ENCODE measurements around the gene ATOX1. TPM values are rescaled to one million over a fixed set of nuclear protein-coding genes. Genes with fewer than 3 reads are reported as not detected.

Gene ATOX1
- total and polyA plus RNA-seq, 2 experiments from 2014 or later, result 118 to 134 TPM

DNA sequence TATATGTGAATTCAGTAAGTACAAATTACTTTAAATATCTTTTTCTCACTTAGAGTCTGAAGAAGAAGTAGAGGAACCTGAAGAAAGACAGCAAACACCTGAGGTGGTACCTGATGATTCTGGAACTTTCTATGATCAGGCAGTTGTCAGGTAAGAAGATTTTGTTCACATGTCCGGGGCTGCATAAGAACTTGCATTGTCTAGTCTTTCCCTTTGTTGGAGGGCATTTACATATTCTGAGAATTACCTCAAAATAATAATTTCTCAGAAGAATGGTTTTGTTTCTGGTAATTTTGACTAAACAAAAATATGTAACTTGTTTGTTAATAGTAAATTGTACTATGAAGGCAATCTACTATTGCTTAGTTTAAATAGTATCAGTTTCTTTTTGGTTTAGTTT lies 37.0 kb upstream of the ATOX1 start (continued):
- TF ChIP-seq, protein P1, sequence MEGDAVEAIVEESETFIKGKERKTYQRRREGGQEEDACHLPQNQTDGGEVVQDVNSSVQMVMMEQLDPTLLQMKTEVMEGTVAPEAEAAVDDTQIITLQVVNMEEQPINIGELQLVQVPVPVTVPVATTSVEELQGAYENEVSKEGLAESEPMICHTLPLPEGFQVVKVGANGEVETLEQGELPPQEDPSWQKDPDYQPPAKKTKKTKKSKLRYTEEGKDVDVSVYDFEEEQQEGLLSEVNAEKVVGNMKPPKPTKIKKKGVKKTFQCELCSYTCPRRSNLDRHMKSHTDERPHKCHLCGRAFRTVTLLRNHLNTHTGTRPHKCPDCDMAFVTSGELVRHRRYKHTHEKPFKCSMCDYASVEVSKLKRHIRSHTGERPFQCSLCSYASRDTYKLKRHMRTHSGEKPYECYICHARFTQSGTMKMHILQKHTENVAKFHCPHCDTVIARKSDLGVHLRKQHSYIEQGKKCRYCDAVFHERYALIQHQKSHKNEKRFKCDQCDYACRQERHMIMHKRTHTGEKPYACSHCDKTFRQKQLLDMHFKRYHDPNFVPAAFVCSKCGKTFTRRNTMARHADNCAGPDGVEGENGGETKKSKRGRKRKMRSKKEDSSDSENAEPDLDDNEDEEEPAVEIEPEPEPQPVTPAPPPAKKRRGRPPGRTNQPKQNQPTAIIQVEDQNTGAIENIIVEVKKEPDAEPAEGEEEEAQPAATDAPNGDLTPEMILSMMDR (conservative IDR thresholded peaks at IDR 0.05; ENCODE audit: low read depth in 2 of 2), result no peak
- no peak for TF ChIP-seq EZH2 (IDR thresholded peaks at IDR 0.05; ENCODE audit: low read depth, unreplicated experiment)
- TF ChIP-seq, protein P2, sequence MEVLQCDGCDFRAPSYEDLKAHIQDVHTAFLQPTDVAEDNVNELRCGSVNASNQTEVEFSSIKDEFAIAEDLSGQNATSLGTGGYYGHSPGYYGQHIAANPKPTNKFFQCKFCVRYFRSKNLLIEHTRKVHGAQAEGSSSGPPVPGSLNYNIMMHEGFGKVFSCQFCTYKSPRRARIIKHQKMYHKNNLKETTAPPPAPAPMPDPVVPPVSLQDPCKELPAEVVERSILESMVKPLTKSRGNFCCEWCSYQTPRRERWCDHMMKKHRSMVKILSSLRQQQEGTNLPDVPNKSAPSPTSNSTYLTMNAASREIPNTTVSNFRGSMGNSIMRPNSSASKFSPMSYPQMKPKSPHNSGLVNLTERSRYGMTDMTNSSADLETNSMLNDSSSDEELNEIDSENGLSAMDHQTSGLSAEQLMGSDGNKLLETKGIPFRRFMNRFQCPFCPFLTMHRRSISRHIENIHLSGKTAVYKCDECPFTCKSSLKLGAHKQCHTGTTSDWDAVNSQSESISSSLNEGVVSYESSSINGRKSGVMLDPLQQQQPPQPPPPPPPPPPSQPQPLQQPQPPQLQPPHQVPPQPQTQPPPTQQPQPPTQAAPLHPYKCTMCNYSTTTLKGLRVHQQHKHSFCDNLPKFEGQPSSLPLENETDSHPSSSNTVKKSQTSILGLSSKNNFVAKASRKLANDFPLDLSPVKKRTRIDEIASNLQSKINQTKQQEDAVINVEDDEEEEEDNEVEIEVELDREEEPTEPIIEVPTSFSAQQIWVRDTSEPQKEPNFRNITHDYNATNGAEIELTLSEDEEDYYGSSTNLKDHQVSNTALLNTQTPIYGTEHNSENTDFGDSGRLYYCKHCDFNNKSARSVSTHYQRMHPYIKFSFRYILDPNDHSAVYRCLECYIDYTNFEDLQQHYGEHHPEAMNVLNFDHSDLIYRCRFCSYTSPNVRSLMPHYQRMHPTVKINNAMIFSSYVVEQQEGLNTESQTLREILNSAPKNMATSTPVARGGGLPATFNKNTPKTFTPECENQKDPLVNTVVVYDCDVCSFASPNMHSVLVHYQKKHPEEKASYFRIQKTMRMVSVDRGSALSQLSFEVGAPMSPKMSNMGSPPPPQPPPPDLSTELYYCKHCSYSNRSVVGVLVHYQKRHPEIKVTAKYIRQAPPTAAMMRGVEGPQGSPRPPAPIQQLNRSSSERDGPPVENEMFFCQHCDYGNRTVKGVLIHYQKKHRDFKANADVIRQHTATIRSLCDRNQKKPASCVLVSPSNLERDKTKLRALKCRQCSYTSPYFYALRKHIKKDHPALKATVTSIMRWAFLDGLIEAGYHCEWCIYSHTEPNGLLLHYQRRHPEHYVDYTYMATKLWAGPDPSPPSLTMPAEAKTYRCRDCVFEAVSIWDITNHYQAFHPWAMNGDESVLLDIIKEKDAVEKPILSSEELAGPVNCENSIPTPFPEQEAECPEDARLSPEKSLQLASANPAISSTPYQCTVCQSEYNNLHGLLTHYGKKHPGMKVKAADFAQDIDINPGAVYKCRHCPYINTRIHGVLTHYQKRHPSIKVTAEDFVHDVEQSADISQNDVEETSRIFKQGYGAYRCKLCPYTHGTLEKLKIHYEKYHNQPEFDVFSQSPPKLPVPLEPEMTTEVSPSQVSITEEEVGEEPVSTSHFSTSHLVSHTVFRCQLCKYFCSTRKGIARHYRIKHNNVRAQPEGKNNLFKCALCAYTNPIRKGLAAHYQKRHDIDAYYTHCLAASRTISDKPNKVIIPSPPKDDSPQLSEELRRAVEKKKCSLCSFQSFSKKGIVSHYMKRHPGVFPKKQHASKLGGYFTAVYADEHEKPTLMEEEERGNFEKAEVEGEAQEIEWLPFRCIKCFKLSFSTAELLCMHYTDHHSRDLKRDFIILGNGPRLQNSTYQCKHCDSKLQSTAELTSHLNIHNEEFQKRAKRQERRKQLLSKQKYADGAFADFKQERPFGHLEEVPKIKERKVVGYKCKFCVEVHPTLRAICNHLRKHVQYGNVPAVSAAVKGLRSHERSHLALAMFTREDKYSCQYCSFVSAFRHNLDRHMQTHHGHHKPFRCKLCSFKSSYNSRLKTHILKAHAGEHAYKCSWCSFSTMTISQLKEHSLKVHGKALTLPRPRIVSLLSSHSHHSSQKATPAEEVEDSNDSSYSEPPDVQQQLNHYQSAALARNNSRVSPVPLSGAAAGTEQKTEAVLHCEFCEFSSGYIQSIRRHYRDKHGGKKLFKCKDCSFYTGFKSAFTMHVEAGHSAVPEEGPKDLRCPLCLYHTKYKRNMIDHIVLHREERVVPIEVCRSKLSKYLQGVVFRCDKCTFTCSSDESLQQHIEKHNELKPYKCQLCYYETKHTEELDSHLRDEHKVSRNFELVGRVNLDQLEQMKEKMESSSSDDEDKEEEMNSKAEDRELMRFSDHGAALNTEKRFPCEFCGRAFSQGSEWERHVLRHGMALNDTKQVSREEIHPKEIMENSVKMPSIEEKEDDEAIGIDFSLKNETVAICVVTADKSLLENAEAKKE (CRISPR knock-in tag; IDR thresholded peaks at IDR 0.05), result no peak
- TF ChIP-seq ZNF331 (CRISPR knock-in tag; IDR thresholded peaks at IDR 0.05; ENCODE audit: low read depth), result no peak
- no peak for TF ChIP-seq STAT1 (IDR thresholded peaks at IDR 0.05; ENCODE audit: unreplicated experiment)
- no peak for TF ChIP-seq NANOG (IDR thresholded peaks at IDR 0.05; ENCODE audit: borderline replicate concordance)

GRCh38 chr5:151793358-151793757 lies 34.9 kb upstream of the ATOX1 start:
- DNase-seq (ENCODE audit: low spot score) (no peak), ATAC-seq (no peak)
- no peak overlapping the region for H3K4me3 Mint-ChIP-seq
- H2AFZ ChIP-seq, result no peak overlapping the region
- H3K4me1 Mint-ChIP-seq, result no peaks in the 10 kb centered on the region
- peaks cover 100% of the 10 kb centered on the region for H3K79me2 ChIP-seq (replicated peaks; ENCODE audit: insufficient read depth)
- H4K20me1 ChIP-seq (replicated peaks; ENCODE audit: insufficient read depth), result peaks cover 86% of the 10 kb centered on the region
- H3K4me3 ChIP-seq, result no peak overlapping the region
- H3K27ac ChIP-seq (ENCODE audit: low read depth), result no peak overlapping the region
- no peaks in the 10 kb centered on the region for H3K4me1 ChIP-seq (ENCODE audit: insufficient read depth)
- no peak overlapping the region for H3K27ac Mint-ChIP-seq
- H3K4me2 ChIP-seq, result no peak overlapping the region
- H3F3A ChIP-seq (replicated peaks; ENCODE audit: low read depth), result peaks cover 8% of the 10 kb centered on the region; the same call in 1 of the 2 replicates
- no peaks in the 10 kb centered on the region for H3K9me3 Mint-ChIP-seq
- H3K36me3 Mint-ChIP-seq (ENCODE audit: low read depth), result peaks cover 97% of the 10 kb centered on the region
- H3K27me3 Mint-ChIP-seq (ENCODE audit: insufficient read depth, low read depth, poor library complexity), result peaks cover 2% of the 10 kb centered on the region
- no peaks in the 10 kb centered on the region for H3K27me3 ChIP-seq (ENCODE audit: insufficient read depth)
- peaks cover 87% of the 10 kb centered on the region for H3K36me3 ChIP-seq (ENCODE audit: insufficient read depth)
- H3K9me2 ChIP-seq (ENCODE audit: insufficient read depth), result no peaks in the 10 kb centered on the region
- TF ChIP-seq NANOG (IDR thresholded peaks at IDR 0.05; ENCODE audit: borderline replicate concordance), result no peak
- TF ChIP-seq EZH2phosphoT487 (IDR thresholded peaks at IDR 0.05; ENCODE audit: unreplicated experiment), result no peak
- TF ChIP-seq, protein P2 (CRISPR knock-in tag; IDR thresholded peaks at IDR 0.05), result no peak
- TF ChIP-seq JUNB (IDR thresholded peaks at IDR 0.05; ENCODE audit: unreplicated experiment), result no peak

Data from GM23338 (cell line).